Peyer's patch (tissue), 4 donors: ENCODE data around the gene JPH2.

Experiments used
- CTCF ChIP-seq, 6 experiments: fragments of 450-650 bp in 4 of 6; fragments of 200-600 bp in 2 of 6; sonication (generic) in 1 of 6; IDR thresholded peaks; one replicate each; pipeline ENCODE4 v1.5.1; 2017 to 2019; ENCODE audit warnings: antibody characterized with exemption in 6 of 6, mild to moderate bottlenecking in 3 of 6, moderate library complexity in 1 of 6
- POLR2A ChIP-seq, 2 donors: fragments of 450-650 bp; IDR thresholded peaks; one replicate each; pipeline ENCODE4 v1.5.1; 2017; ENCODE audit warnings: antibody characterized with exemption in 2 of 2, mild to moderate bottlenecking in 2 of 2, moderate library complexity in 2 of 2

GRCh38 chr20:44110816-44111568 lies 76.0 kb downstream of the JPH2 start:
- TF ChIP-seq CTCF (IDR thresholded peaks at IDR 0.05) (no peak), POLR2A (IDR thresholded peaks at IDR 0.05) (no peak)
